Suprapubic skin (tissue), 4 donors: ENCODE results near the gene PAOX. TPM values are rescaled to one million over a fixed set of nuclear protein-coding genes. Genes with fewer than 3 reads are reported as not detected.
A peak's percentile ranks its signal among the peaks of the same experiment; 100 is the strongest.

ENCODE experiments used
- DNase-seq, 2 donors: peaks; one replicate each; pipeline ENCODE4 v3.0.0-alpha.2; 2019; ENCODE audit warnings: low spot score in 2 of 2
- H3K27ac ChIP-seq: fragments of 200-600 bp; sonication (generic); one replicate; pipeline ENCODE4 v1.5.1; 2019
- H3K27me3 ChIP-seq: fragments of 200-600 bp; sonication (generic); one replicate; pipeline ENCODE4 v1.5.1; 2019
- H3K36me3 ChIP-seq: fragments of 200-600 bp; sonication (generic); one replicate; pipeline ENCODE4 v1.5.1; 2019
- H3K4me1 ChIP-seq: fragments of 200-600 bp; sonication (generic); one replicate; pipeline ENCODE4 v1.5.1; 2019
- H3K4me3 ChIP-seq: fragments of 200-600 bp; sonication (generic); one replicate; pipeline ENCODE4 v1.5.1; 2019; ENCODE audit warnings: mild to moderate bottlenecking
- H3K9me3 ChIP-seq: fragments of 200-600 bp; sonication (generic); one replicate; pipeline ENCODE4 v1.5.1; 2019
- EP300 ChIP-seq: sonication (generic); formaldehyde crosslinking; IDR thresholded peaks from one replicate; pipeline ENCODE4 v1.6.1; 2017; ENCODE audit warnings: antibody characterized with exemption
- POLR2A ChIP-seq, 2 donors: fragments of 450-650 bp; IDR thresholded peaks; one replicate each; pipeline ENCODE4 v1.6.1; 2017; ENCODE audit warnings: antibody characterized with exemption in 2 of 2, mild to moderate bottlenecking in 2 of 2, moderate library complexity in 2 of 2
- POLR2AphosphoS5 ChIP-seq, 3 donors: sonication (generic); formaldehyde crosslinking; IDR thresholded peaks; one replicate each; pipeline ENCODE4 v1.6.1; 2017; ENCODE audit warnings: antibody characterized with exemption in 3 of 3
- WGBS: methylation state at CpG from one replicate; pipeline ENCODE4 v1.1.5; 2018; 5-methylcytosine and 5-hydroxymethylcytosine counted together
- total RNA-seq, 4 donors: library from RNA; depleted of rRNA; stranded (reverse); fragments of >200 nt; gene quantifications; one replicate each; pipeline ENCODE4 v1.1.0, GENCODE V29; 2016
- TF ChIP-seq, protein P1 (sequence below), 2 donors: fragments of 200-600 bp in 1 of 2; fragments of 450-650 bp in 1 of 2; sonication (generic) in 1 of 2; IDR thresholded peaks; one replicate each; pipeline ENCODE4 v1.5.1; 2016 to 2019; ENCODE audit warnings: antibody characterized with exemption in 2 of 2, mild to moderate bottlenecking in 1 of 2, moderate library complexity in 1 of 2

The PAOX gene
- total RNA-seq, 4 donors from 2014 or later, result 7.8 to 23.4 (median 14.3) TPM

- Histone ChIP-seq H3K4me3 (peak overlapping the region; percentile 38), H3K9me3 (no peaks in the 10 kb centered on the region), H3K4me1 (peaks cover 23% of the 10 kb centered on the region), H3K27ac (no peak overlapping the region), H3K27me3 (peaks cover 84% of the 10 kb centered on the region), H3K36me3 (no peaks in the 10 kb centered on the region)
- DNase-seq, result no peak
- TF ChIP-seq, protein P1, sequence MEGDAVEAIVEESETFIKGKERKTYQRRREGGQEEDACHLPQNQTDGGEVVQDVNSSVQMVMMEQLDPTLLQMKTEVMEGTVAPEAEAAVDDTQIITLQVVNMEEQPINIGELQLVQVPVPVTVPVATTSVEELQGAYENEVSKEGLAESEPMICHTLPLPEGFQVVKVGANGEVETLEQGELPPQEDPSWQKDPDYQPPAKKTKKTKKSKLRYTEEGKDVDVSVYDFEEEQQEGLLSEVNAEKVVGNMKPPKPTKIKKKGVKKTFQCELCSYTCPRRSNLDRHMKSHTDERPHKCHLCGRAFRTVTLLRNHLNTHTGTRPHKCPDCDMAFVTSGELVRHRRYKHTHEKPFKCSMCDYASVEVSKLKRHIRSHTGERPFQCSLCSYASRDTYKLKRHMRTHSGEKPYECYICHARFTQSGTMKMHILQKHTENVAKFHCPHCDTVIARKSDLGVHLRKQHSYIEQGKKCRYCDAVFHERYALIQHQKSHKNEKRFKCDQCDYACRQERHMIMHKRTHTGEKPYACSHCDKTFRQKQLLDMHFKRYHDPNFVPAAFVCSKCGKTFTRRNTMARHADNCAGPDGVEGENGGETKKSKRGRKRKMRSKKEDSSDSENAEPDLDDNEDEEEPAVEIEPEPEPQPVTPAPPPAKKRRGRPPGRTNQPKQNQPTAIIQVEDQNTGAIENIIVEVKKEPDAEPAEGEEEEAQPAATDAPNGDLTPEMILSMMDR (IDR thresholded peaks at IDR 0.05), result no peak
- TF ChIP-seq POLR2AphosphoS5 (IDR thresholded peaks at IDR 0.05) (no peak), EP300 (no peak), POLR2A (IDR thresholded peaks at IDR 0.05) (no peak)
- WGBS, result no CpG with 5 or more reads among the region's 75 CpGs
These were observed 43.6 kb upstream of the PAOX start for GRCh38 chr10:133335246-133336117.

DNA sequence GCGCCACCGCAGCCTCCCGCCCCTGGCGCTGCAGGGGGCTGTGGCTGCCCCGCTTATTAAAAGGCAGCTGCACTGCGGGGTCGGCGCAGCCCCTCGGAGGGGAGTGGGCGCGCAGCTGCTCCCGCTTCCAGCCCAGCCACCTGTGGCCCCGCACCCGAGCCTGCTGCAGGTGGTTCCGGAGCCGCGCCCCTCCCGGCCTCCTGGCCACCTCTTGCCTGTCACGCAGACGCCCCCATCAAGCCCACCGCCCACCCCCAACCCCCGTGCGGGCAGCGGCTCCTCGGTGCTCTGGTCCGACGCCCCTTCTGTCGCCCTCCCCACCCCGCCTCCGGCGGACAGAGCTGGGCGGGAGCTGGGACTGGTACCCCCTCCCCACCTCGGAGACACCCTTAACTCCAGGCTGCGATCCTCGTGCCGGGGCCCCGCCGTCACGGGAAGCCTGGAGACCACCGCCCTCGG is 42.9 kb upstream of the PAOX start:
- Histone ChIP-seq H3K4me3 (peak overlapping the region; percentile 38), H3K36me3 (no peaks in the 10 kb centered on the region), H3K4me1 (peaks cover 23% of the 10 kb centered on the region), H3K27ac (no peak overlapping the region), H3K9me3 (no peaks in the 10 kb centered on the region), H3K27me3 (peaks cover 85% of the 10 kb centered on the region)
- DNase-seq, result no peak
- TF ChIP-seq POLR2A (IDR thresholded peaks at IDR 0.05) (no peak), POLR2AphosphoS5 (IDR thresholded peaks at IDR 0.05) (no peak), EP300 (no peak)
- TF ChIP-seq, protein P1 (IDR thresholded peaks at IDR 0.05), result no peak
- 3% methylated on average over 7 of the region's 41 CpGs for whole genome bisulfite sequencing

DNA sequence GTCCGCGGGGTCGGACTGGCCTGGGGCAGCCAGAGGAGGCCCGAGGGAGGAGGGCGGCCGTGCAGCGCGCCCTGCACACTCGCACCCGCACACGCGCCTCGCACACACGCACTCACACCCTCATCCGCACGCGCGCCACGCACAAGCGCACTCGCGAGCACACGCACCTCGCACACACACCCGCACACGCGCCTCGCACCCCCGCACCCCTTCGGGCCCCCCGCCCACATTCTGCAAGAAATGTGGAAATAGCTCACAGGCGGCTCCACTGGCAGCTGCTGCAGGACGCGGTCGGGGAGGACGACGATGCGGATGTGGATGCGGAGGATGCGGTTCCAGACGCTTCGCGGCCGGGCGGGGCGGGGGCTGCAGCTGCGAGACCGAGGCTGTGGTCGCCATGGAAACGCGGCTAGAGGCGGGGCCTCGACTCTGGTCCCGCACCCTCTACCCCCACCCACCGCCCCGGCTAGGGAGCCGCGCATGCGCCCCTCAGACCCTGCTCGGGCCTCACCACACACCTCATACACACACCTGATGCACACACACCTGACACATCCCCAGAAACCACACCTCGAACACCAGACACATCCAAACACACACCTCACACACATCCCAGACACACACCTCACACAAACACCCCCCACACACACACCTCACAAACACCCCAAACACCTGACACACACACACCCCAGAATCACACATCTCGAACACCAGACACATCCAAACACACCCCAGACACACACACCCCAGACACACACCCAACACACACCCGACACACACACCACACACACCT is 42.3 kb upstream of the PAOX start, which contains the start of gene CALY:
CALY (minus strand) TSS at position 320 of the 793 bp plus-strand sequence. CDS start 7,907 bp downstream, outside the sequence.
- Histone ChIP-seq H3K4me1 (peaks cover 23% of the 10 kb centered on the region), H3K4me3 (peak within 1 kb of the TSS; percentile 38), H3K9me3 (no peaks in the 10 kb centered on the region), H3K27ac (no peak within 1 kb of the TSS), H3K27me3 (peaks cover 85% of the 10 kb centered on the region), H3K36me3 (no peaks in the 10 kb centered on the region)
- TF ChIP-seq EP300 (no peak), POLR2A (IDR thresholded peaks at IDR 0.05) (no peak), POLR2AphosphoS5 (IDR thresholded peaks at IDR 0.05) (no peak)
- TF ChIP-seq, protein P1 (IDR thresholded peaks at IDR 0.05), result no peak
- no peak for DNase-seq
- WGBS, result 30% methylated on average over 20 of the region's 63 CpGs

DNA sequence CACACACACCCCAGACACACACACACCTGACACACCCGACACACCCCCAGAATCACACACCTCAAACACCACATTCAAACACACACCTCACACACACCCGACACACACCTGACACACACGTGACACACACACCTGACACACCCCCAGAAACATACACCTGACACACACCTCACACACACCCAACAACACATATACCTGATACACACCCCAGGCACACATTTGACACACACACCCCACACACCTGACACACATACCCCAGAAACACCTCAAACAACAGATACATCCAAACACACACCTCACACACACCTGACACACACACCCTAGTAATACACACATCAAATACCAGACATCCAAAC is 41.7 kb upstream of the PAOX start:
- no peak for DNase-seq
- H3K27me3 ChIP-seq, result peaks cover 85% of the 10 kb centered on the region
- 87% methylated on average over 3 of the region's 3 CpGs for WGBS
- H3K4me1 ChIP-seq, result peaks cover 23% of the 10 kb centered on the region
- no peak for TF ChIP-seq EP300
- no peak for TF ChIP-seq POLR2AphosphoS5 (IDR thresholded peaks at IDR 0.05)
- no peak for TF ChIP-seq POLR2A (IDR thresholded peaks at IDR 0.05)
- TF ChIP-seq, protein P1 (IDR thresholded peaks at IDR 0.05), result no peak
- no peak overlapping the region for H3K4me3 ChIP-seq
- no peaks in the 10 kb centered on the region for H3K36me3 ChIP-seq
- H3K27ac ChIP-seq, result no peak overlapping the region
- no peaks in the 10 kb centered on the region for H3K9me3 ChIP-seq
